ENCODE data around the gene ELMO1. TPM values are rescaled to one million over a fixed set of nuclear protein-coding genes. Genes with fewer than 3 reads are reported as not detected.

Gene ELMO1
- total RNA-seq, 1 donor from 2014 or later, result 151 TPM

DNA sequence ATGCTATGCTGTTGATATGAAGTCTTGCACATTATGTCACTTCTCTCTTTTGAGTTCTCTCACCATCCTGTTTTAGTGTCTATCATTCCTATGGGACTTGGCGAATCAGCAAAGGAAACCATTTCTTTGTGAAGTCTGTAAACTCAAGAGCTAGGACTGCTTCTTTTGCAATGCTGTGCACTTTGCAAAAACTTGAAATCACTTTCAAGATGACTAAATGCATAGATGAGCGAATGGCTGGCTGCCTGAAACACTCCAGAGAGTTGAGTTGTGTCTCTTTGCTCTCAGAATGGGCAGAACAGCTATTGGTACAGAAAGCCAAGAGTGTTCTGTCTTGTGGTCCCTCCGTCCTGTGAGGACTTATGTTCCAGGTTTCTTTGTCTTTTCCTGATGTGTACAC, 18.3 kb upstream of the ELMO1 start:
- TF ChIP-seq, protein P1, sequence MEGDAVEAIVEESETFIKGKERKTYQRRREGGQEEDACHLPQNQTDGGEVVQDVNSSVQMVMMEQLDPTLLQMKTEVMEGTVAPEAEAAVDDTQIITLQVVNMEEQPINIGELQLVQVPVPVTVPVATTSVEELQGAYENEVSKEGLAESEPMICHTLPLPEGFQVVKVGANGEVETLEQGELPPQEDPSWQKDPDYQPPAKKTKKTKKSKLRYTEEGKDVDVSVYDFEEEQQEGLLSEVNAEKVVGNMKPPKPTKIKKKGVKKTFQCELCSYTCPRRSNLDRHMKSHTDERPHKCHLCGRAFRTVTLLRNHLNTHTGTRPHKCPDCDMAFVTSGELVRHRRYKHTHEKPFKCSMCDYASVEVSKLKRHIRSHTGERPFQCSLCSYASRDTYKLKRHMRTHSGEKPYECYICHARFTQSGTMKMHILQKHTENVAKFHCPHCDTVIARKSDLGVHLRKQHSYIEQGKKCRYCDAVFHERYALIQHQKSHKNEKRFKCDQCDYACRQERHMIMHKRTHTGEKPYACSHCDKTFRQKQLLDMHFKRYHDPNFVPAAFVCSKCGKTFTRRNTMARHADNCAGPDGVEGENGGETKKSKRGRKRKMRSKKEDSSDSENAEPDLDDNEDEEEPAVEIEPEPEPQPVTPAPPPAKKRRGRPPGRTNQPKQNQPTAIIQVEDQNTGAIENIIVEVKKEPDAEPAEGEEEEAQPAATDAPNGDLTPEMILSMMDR (IDR thresholded peaks at IDR 0.05; ENCODE audit: unreplicated experiment), result no peak
- H3K27ac Mint-ChIP-seq (ENCODE audit: unreplicated experiment), result no peak overlapping the region
- peaks cover 5% of the 10 kb centered on the region for H3K4me1 Mint-ChIP-seq (ENCODE audit: unreplicated experiment)
- no peak for DNase-seq (ENCODE audit: low spot score)
- no peaks in the 10 kb centered on the region for H3K9me3 Mint-ChIP-seq (ENCODE audit: unreplicated experiment)
- H3K27me3 Mint-ChIP-seq (ENCODE audit: unreplicated experiment), result no peaks in the 10 kb centered on the region
- H3K4me3 Mint-ChIP-seq (ENCODE audit: unreplicated experiment), result no peak overlapping the region
- peaks cover 3% of the 10 kb centered on the region for H3K36me3 Mint-ChIP-seq (ENCODE audit: low read depth, unreplicated experiment)

DNA sequence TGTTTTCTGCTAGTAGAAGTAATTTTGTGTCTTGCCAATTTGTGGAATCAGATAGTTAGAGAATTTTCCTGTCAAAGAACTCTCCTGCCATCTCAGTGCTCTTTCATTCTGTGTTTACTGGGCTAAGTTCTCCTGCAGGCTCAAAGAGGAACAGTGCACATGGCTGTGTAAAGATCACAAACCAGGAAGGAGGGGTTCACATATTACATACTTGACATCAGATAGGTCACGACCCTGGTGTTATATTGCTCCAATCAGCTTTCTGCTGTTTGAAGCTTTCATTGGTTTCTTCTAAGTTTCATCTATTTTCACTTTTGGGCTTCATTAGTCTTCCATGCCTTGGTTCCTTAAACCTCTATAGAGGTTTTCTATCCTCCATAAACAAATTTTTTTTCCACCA, 13.5 kb upstream of the ELMO1 start:
- Mint-ChIP-seq H3K4me3 (ENCODE audit: unreplicated experiment) (no peak overlapping the region), H3K36me3 (ENCODE audit: low read depth, unreplicated experiment) (no peaks in the 10 kb centered on the region), H3K27ac (ENCODE audit: unreplicated experiment) (no peak overlapping the region), H3K27me3 (ENCODE audit: unreplicated experiment) (no peaks in the 10 kb centered on the region), H3K9me3 (ENCODE audit: unreplicated experiment) (no peaks in the 10 kb centered on the region), H3K4me1 (ENCODE audit: unreplicated experiment) (peaks cover 14% of the 10 kb centered on the region)
- DNase-seq (ENCODE audit: low spot score), result no peak
- TF ChIP-seq, protein P1 (IDR thresholded peaks at IDR 0.05; ENCODE audit: unreplicated experiment), result no peak

DNA sequence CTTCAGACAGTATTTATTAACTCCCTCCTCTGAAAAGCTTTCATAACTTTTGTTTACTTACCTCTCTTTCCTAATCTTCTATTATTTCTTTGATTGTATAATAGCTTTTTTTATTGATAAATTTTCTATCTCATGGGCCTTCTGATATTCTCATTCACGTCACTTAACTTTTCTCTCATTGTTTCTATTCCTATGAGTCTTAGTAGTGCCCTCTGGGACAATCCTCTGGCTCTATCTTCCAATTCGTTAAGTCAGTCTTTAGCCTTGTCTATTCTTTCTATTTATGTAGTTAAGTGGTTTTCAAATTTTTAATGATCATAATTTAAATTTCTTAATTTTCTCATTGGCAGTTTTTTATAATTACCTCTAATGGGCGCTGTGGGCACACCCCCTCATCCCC, 6.4 kb upstream of the ELMO1 start:
- H3K27ac Mint-ChIP-seq (ENCODE audit: unreplicated experiment), result no peak overlapping the region
- no peaks in the 10 kb centered on the region for H3K36me3 Mint-ChIP-seq (ENCODE audit: low read depth, unreplicated experiment)
- no peak overlapping the region for H3K4me3 Mint-ChIP-seq (ENCODE audit: unreplicated experiment)
- DNase-seq (ENCODE audit: low spot score), result no peak
- peaks cover 20% of the 10 kb centered on the region for H3K4me1 Mint-ChIP-seq (ENCODE audit: unreplicated experiment)
- no peaks in the 10 kb centered on the region for H3K9me3 Mint-ChIP-seq (ENCODE audit: unreplicated experiment)
- TF ChIP-seq, protein P1 (IDR thresholded peaks at IDR 0.05; ENCODE audit: unreplicated experiment), result no peak
- H3K27me3 Mint-ChIP-seq (ENCODE audit: unreplicated experiment), result no peaks in the 10 kb centered on the region

DNA sequence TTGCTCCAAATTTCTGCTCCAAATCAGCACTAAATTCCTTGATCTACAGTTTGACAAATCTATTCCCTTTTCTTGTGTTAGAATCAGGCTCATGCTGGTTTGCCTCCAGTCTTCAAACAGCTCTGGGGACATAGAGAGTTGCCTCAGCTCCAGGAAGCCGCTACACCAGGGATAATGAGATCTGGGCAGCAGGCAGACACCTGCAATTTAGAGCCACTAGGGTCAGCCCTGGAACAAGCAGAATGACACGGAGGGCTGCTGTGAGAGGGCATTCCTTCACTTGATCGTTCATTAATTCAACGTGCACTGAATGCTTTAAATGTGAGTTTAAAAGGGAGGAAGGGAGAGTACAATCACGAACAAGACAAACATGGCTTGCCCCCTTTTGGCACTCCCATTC, 3.7 kb upstream of the ELMO1 start:
- Mint-ChIP-seq H3K9me3 (ENCODE audit: unreplicated experiment) (no peaks in the 10 kb centered on the region), H3K27me3 (ENCODE audit: unreplicated experiment) (peaks cover 7% of the 10 kb centered on the region), H3K4me3 (ENCODE audit: unreplicated experiment) (no peak overlapping the region), H3K4me1 (ENCODE audit: unreplicated experiment) (peaks cover 26% of the 10 kb centered on the region), H3K36me3 (ENCODE audit: low read depth, unreplicated experiment) (no peaks in the 10 kb centered on the region), H3K27ac (ENCODE audit: unreplicated experiment) (no peak overlapping the region)
- TF ChIP-seq, protein P1 (IDR thresholded peaks at IDR 0.05; ENCODE audit: unreplicated experiment), result no peak
- no peak for DNase-seq (ENCODE audit: low spot score)

DNA sequence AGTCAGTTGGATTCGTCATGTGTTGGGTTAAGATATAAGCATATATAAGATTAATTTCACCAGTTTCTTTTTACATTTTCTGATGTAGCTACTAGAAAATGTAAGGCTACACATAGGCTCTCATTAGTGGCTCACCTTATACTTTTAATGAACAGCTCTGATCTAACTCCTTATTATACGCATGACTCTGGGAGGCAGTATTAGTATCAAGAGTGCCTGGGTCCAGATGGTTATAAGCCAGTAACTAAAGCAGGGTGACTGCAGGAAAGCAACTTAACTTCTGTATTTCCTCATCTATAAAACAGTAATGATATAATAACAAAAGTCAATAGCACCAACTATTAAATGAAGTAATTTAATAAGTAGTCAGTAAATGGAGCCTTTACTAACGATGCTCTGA, 1.4 kb upstream of the ELMO1 start:
- H3K4me3 Mint-ChIP-seq (ENCODE audit: unreplicated experiment), result peak overlapping the region; percentile 39

More for the DNA sequence above, 1.4 kb upstream of the ELMO1 start:
- Mint-ChIP-seq H3K9me3 (ENCODE audit: unreplicated experiment) (no peaks in the 10 kb centered on the region), H3K27me3 (ENCODE audit: unreplicated experiment) (peaks cover 18% of the 10 kb centered on the region), H3K36me3 (ENCODE audit: low read depth, unreplicated experiment) (peaks cover 16% of the 10 kb centered on the region), H3K4me1 (ENCODE audit: unreplicated experiment) (peaks cover 44% of the 10 kb centered on the region), H3K27ac (ENCODE audit: unreplicated experiment) (no peak overlapping the region)
- no peak for DNase-seq (ENCODE audit: low spot score)
- TF ChIP-seq, protein P1 (IDR thresholded peaks at IDR 0.05; ENCODE audit: unreplicated experiment), result no peak

Data from endothelial cell (in vitro differentiated cells).